ENCODE data around the gene ACD. TPM values are rescaled to one million over a fixed set of nuclear protein-coding genes. Genes with fewer than 3 reads are reported as not detected.
A peak's percentile ranks its signal among the peaks of the same experiment; 100 is the strongest.

ACD gene
- total RNA-seq, 1 donor from 2014 or later: 38.8 TPM

- TF ChIP-seq POLR2A (IDR thresholded peaks at IDR 0.05) (no peak), CTCF (IDR thresholded peaks at IDR 0.05) (no peak), POLR2AphosphoS5 (IDR thresholded peaks at IDR 0.05; ENCODE audit: insufficient read depth in 1 of 2, low read depth in 1 of 2) (no peak)
- DNase-seq (ENCODE audit: extremely low spot score in 2 of 2): no peak
- Histone ChIP-seq H3K4me3 (no peak overlapping the region), H3K4me1 (peaks cover 27% of the 10 kb centered on the region), H3K36me3 (peaks cover 0 to 10% of the 10 kb centered on the region in 2 donors), H3K9me3 (no peaks in the 10 kb centered on the region), H3K27ac (no peak overlapping the region), H3K27me3 (peaks cover 3% of the 10 kb centered on the region)
- intact Hi-C loops (cut with DNase I): no loop called here
These were observed 4.7 kb downstream of the ACD start for GRCh38 chr16:67655363-67655762.

GRCh38 chr16:67654403-67654911 lies 5.6 kb downstream of the ACD start:
- Histone ChIP-seq H3K9me3 (no peaks in the 10 kb centered on the region), H3K36me3 (peaks cover 0 to 10% of the 10 kb centered on the region in 2 donors), H3K27ac (no peak overlapping the region), H3K4me3 (no peak overlapping the region), H3K27me3 (peaks cover 9% of the 10 kb centered on the region), H3K4me1 (peaks cover 26% of the 10 kb centered on the region)
- intact Hi-C loops (cut with DNase I): no loop called here
- TF ChIP-seq POLR2AphosphoS5 (IDR thresholded peaks at IDR 0.05; ENCODE audit: insufficient read depth in 1 of 2, low read depth in 1 of 2) (no peak), POLR2A (IDR thresholded peaks at IDR 0.05) (no peak), CTCF (IDR thresholded peaks at IDR 0.05) (no peak)
- DNase-seq (ENCODE audit: extremely low spot score in 2 of 2): no peak

GRCh38 chr16:67653789-67654402 lies 6.2 kb downstream of the ACD start:
- no peak for TF ChIP-seq POLR2AphosphoS5 (IDR thresholded peaks at IDR 0.05; ENCODE audit: insufficient read depth in 1 of 2, low read depth in 1 of 2)
- TF ChIP-seq POLR2A (IDR thresholded peaks at IDR 0.05): no peak
- no peak for TF ChIP-seq CTCF (IDR thresholded peaks at IDR 0.05)
- DNase-seq (ENCODE audit: extremely low spot score in 2 of 2): no peak
- Histone ChIP-seq H3K36me3 (peaks cover 0 to 10% of the 10 kb centered on the region in 2 donors), H3K4me1 (peaks cover 24% of the 10 kb centered on the region), H3K27ac (no peak overlapping the region), H3K4me3 (peak overlapping the region; percentile 21 to 38), H3K27me3 (peaks cover 12% of the 10 kb centered on the region), H3K9me3 (no peaks in the 10 kb centered on the region)
- intact Hi-C loops (cut with DNase I): no loop called here

- peaks cover 12% of the 10 kb centered on the region for H3K27me3 ChIP-seq
These were observed 6.8 kb downstream of the ACD start for GRCh38 chr16:67653128-67653788.

More at GRCh38 chr16:67653128-67653788, 6.8 kb downstream of the ACD start:
- peaks cover 22% of the 10 kb centered on the region for H3K4me1 ChIP-seq
- H3K36me3 ChIP-seq: peaks cover 0 to 10% of the 10 kb centered on the region in 2 donors
- intact Hi-C loops (cut with DNase I): no loop called here
- H3K9me3 ChIP-seq: no peaks in the 10 kb centered on the region
- no peak for TF ChIP-seq POLR2AphosphoS5 (IDR thresholded peaks at IDR 0.05; ENCODE audit: insufficient read depth in 1 of 2, low read depth in 1 of 2)
- TF ChIP-seq POLR2A (IDR thresholded peaks at IDR 0.05): no peak
- TF ChIP-seq CTCF (IDR thresholded peaks at IDR 0.05): no peak
- no peak overlapping the region for H3K27ac ChIP-seq
- DNase-seq (ENCODE audit: extremely low spot score in 2 of 2): no peak
- H3K4me3 ChIP-seq: peak overlapping the region; percentile 21 to 38
